A673 (cell line): ENCODE measurements around the gene GNAS. TPM values are rescaled to one million over a fixed set of nuclear protein-coding genes. Genes with fewer than 3 reads are reported as not detected.

Experiments
- BruUV-seq: library from RNA; stranded (reverse); fragments of 400-500 nt; replicated peaks from 2 replicates; lab custom pipeline; 2021; lab: Mats Ljungman, UMichigan
- CTCF ChIA-PET: fragments of 300-600 bp; sonication (Branson Sonifier 250); formaldehyde crosslinking; loops from one replicate; lab custom pipeline; 2022; ENCODE audit warnings: antibody characterized with exemption; lab: Charles Lee
- POLR2A ChIA-PET: fragments of 300-600 bp; sonication (Branson Sonifier 250); formaldehyde crosslinking; loops from one replicate; lab custom pipeline; 2022; ENCODE audit warnings: antibody characterized with exemption; ENCODE audit not compliant: low non-redundant PET; lab: Charles Lee
- DNase-seq: peaks from one replicate; pipeline ENCODE4 v3.0.0-alpha.2; 2015; ENCODE audit warnings: low spot score
- H3K27ac ChIP-seq: fragments of 200-600 bp; sonication (generic); 2 replicates; pipeline ENCODE4 v1.5.1; 2016; ENCODE audit warnings: mixed run types, low read depth, mild to moderate bottlenecking, mixed read lengths, antibody characterized with exemption, low read length; ENCODE audit not compliant: poor library complexity, severe bottlenecking
- H3K27me3 ChIP-seq: fragments of 200-600 bp; sonication (generic); replicated peaks from 2 replicates; pipeline ENCODE4 v1.6.1; 2017; ENCODE audit warnings: mixed run types, low read depth, mild to moderate bottlenecking, mixed read lengths, antibody characterized with exemption, low read length; ENCODE audit not compliant: insufficient read depth, poor library complexity
- H3K36me3 ChIP-seq: fragments of 200-600 bp; sonication (generic); 2 replicates; pipeline ENCODE4 v1.6.1; 2016; ENCODE audit warnings: mixed run types, mild to moderate bottlenecking, mixed read lengths, antibody characterized with exemption, low read length; ENCODE audit not compliant: insufficient read depth, poor library complexity, severe bottlenecking
- H3K4me1 ChIP-seq: fragments of 200-600 bp; sonication (generic); 2 replicates; pipeline ENCODE4 v1.6.1; 2017; ENCODE audit warnings: mixed run types, mild to moderate bottlenecking, mixed read lengths, antibody characterized with exemption, low read length; ENCODE audit not compliant: insufficient read depth, poor library complexity, severe bottlenecking
- H3K4me3 ChIP-seq: fragments of 200-600 bp; sonication (generic); 2 replicates; pipeline ENCODE4 v1.5.1; 2016; ENCODE audit warnings: low read depth, mixed run types, mild to moderate bottlenecking, mixed read lengths, low read length; ENCODE audit not compliant: poor library complexity, severe bottlenecking
- H3K9me3 ChIP-seq: fragments of 200-600 bp; sonication (generic); 2 replicates; pipeline ENCODE4 v1.6.1; 2016; ENCODE audit warnings: mixed run types, low read depth, mild to moderate bottlenecking, mixed read lengths, antibody characterized with exemption, low read length; ENCODE audit not compliant: poor library complexity, severe bottlenecking
- CTCF ChIP-seq: fragments of 300-800, 200-600 bp; sonication (generic); conservative IDR thresholded peaks from 2 replicates; pipeline ENCODE4 v1.5.1; 2017; ENCODE audit warnings: low read depth, mild to moderate bottlenecking, antibody characterized with exemption, low read length, moderate library complexity, mixed read lengths
- EZH2 ChIP-seq: fragments of 200-600 bp; sonication (generic); IDR thresholded peaks from 2 replicates; pipeline ENCODE4 v1.6.1; 2017; ENCODE audit warnings: borderline replicate concordance, low read depth, mild to moderate bottlenecking, mixed read lengths, antibody characterized with exemption, low read length; ENCODE audit not compliant: poor library complexity, severe bottlenecking
- intact Hi-C: fragments of 100-400 bp; cut with micrococcal nuclease; formaldehyde crosslinking; loops from one replicate; pipeline ENCODE4 v1.10.0; 2022; ENCODE audit not compliant: unreplicated experiment
- total RNA-seq: library from RNA; stranded (reverse); gene quantifications from 2 replicates; pipeline ENCODE4 v1.2.3, GENCODE V29; 2021

The GNAS gene
- total RNA-seq, 1 experiment from 2014 or later = 1,108 TPM

- TF ChIP-seq EZH2 = no peak
- no peak for TF ChIP-seq CTCF
- intact Hi-C loops = no loop called here
- DNase-seq = no peak
- no peaks in the 10 kb centered on the region for H3K9me3 ChIP-seq
- peaks cover 16% of the 10 kb centered on the region for H3K27me3 ChIP-seq
- ChIA-PET POLR2A (no interaction called here), CTCF (no interaction called here)
- BruUV-seq = no TSS peak
- H3K36me3 ChIP-seq = no peaks in the 10 kb centered on the region
- H3K27ac ChIP-seq = no peak overlapping the region
- H3K4me3 ChIP-seq = no peak overlapping the region
- no peaks in the 10 kb centered on the region for H3K4me1 ChIP-seq
These were observed 20.1 kb upstream of the GNAS start for GRCh38 chr20:58832457-58832856.

DNA sequence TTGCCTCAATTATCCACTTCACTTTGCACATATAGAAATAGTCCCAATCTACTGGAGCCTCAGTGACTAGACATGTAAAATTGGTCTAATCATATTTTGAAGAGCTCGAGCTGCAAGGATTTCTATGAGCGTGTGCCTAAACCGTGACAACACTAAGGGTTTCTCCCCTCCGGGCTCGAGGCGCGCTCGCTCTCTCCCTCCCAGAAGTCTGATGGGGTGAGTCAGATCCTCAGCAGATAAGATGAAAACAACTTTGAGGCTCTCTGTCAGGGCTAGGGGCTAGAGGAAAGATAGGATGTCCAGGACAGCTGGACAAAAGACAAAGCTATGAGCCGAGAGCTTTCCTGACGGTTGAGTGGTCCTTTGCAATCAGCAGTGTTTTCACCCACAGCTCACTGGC is 18.6 kb upstream of the GNAS start:
- Histone ChIP-seq H3K9me3 (no peaks in the 10 kb centered on the region), H3K27me3 (peaks cover 22% of the 10 kb centered on the region), H3K4me3 (no peak overlapping the region), H3K4me1 (no peaks in the 10 kb centered on the region), H3K36me3 (no peaks in the 10 kb centered on the region), H3K27ac (no peak overlapping the region)
- intact Hi-C loops = no loop called here
- ChIA-PET POLR2A (no interaction called here), CTCF (no interaction called here)
- DNase-seq = no peak
- TF ChIP-seq CTCF (no peak), EZH2 (no peak)
- no TSS peak for BruUV-seq

DNA sequence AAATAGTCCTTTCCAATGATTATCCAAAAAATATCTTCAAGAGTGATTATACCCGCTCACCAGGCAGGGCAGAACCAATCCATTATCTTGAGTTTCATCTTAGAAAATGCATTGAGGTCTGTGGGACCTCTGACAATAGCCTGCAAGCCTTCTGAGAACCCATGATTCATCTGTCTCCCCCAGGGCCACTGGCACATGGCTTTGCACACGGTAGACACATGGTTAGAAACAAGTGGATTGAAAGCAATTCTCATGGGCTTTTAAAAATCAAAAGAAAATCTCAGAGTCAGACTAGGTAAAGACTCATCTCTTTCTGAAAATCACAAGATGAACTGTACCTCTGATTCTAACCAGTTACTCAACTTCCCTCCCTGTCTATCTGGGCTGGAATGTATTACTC is 17.3 kb upstream of the GNAS start:
- H3K36me3 ChIP-seq = no peaks in the 10 kb centered on the region
- DNase-seq = no peak
- H3K4me3 ChIP-seq = no peak overlapping the region
- no peak overlapping the region for H3K27ac ChIP-seq
- intact Hi-C loops = no loop called here
- POLR2A ChIA-PET = no interaction called here
- TF ChIP-seq EZH2 (no peak), CTCF (no peak)
- CTCF ChIA-PET = no interaction called here
- no peaks in the 10 kb centered on the region for H3K9me3 ChIP-seq
- no peaks in the 10 kb centered on the region for H3K4me1 ChIP-seq
- BruUV-seq = no TSS peak
- H3K27me3 ChIP-seq = peaks cover 35% of the 10 kb centered on the region
